Fibroblast of peridontal ligament (primary cell): ENCODE data around the gene TMEM54.
A peak's percentile ranks its signal among the peaks of the same experiment; 100 is the strongest.
"Not testable (repeated sequence)": the region's sequence is repeated elsewhere in the genome, so short reads cannot be mapped to it uniquely, and the experiment has no call there.

Experiments
- DNase-seq: peaks from one replicate; pipeline ENCODE4 v3.0.0-alpha.2; 2010; ENCODE audit errors: extremely low read depth

The TMEM54 gene

GRCh38 chr1:32919811-32920733 lies 18.9 kb upstream of the TMEM54 start:
- peak; percentile 55 for DNase-seq

DNA sequence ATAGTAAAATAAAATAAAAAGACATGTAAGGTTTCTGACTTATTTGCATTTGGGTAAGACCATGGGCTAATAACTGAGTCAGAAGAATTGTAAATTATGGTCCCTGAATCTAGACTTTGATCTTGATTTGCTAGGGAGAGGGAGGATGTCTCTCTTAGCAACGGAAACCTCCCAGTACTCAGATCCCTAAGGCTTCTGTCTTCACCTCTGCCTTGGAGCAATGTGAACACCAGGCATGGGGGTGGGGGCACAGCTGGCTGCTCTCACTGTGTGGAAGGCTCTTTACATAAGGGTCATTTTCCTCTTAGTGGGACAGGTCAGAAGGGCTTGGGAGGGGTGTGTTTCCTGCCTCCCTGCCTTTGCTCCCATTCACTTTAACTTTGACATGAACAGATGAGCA lies 17.0 kb upstream of the TMEM54 start:
- no peak for DNase-seq

- no peak for DNase-seq
Measured at GRCh38 chr1:32917521-32917920, 16.3 kb upstream of the TMEM54 start.

DNA sequence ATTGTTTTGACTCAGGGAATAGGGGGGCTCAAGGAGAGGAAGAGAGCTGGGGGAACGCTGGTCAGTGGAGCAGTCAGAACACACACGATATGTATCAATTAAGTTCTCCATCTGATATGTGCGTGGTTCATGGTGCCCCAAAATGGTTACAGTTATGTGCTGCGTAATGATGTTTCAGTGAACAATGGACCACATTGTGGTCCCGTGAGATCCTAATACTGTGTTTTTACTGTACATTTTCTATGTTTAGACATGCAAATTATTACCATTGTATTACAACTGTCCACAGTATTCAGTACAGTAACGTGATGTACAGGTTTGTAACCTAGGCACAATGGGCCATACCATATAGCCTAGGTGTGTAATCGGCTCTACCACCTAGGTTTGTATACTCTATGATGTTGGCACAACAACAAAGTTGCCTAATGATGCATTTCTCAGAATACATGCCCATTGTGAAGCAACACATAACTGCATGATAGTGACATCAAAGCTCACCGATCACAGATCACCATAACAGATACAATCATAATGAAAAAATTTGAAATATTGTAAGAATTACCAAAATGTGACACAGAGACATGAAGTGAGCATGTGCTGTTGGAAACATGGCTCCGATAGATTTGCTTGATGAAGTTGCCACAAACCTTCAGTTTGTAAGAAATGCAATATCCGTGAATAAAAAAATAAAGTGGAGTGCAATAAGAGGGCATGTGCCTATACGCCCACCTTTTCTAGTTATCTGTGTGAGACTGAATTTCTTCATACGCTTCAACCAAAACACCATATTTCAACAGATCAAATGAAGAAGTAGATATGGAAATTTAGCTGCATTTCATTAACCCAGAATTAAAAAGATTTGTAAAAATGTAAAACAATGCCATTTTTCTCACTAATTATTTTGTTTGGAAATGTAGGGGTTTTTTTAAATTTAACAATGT lies 14.8 kb upstream of the TMEM54 start:
- DNase-seq, result no peak

- DNase-seq, result no peak
Measured at GRCh38 chr1:32910319-32910718, 9.1 kb upstream of the TMEM54 start.

- peak; percentile 23 for DNase-seq
Measured at GRCh38 chr1:32907435-32907834, 6.2 kb upstream of the TMEM54 start.

DNA sequence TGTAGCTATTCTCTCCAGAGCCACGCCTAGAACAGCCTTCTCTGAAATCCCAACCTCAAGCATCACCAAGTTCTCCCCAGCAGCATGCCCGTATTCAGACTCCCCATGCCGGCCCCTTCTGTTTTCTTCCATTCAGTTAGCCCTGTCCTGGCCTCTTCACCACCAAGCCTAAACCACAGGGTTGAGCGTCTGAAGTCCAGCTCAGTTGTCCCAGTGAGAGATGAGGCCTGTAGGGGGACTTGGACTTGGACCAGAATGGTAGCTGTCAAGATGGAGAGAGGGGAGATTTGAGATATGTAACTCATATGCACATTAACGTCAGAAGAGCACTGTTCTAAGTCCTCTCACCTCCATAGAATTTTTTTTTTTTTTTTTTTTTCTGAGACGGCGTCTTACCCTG lies 5.5 kb upstream of the TMEM54 start:
- DNase-seq, result no peak

GRCh38 chr1:32905588-32905987 lies 4.4 kb upstream of the TMEM54 start:
- not testable (repeated sequence) for DNase-seq

GRCh38 chr1:32904797-32905196 lies 3.6 kb upstream of the TMEM54 start:
- no peak for DNase-seq

DNA sequence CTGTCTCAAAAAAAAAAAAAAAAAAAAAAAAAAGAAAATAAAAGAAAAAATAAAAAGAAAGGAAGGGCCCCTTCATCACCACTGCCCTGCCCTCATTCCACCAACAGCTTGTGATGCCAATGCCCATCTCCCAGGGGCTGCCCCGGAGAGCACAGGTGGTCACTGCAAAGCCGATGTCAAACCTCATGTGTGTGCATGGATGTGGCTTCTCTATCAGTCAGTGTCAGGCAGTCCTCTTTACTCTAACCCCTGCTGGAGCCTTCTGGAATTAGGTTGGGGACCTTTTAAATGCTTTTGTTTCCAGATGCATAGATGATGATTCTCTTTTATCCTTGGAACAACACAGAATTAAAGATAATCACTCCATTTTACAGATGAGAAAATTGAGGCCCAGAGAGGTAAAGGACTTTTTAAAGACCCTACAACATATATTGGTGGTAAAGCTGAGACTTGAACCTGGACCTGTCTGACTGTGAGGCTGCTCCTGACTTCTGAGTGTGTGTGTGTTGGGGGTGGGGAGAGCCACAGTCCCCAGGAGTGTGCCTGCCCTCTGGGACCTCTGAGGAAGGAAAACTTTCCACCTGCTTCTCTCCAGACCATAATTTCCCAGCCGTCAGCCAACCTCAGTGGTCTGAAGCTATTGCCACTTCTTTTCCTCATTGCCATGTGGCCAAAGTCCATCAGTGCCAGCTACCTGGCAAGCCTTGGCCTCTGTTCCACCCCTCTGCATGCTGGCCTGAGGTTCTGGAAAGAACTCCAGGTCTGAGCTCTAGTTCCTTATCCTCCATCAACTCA lies 3.0 kb upstream of the TMEM54 start:
- DNase-seq, result no peak

DNA sequence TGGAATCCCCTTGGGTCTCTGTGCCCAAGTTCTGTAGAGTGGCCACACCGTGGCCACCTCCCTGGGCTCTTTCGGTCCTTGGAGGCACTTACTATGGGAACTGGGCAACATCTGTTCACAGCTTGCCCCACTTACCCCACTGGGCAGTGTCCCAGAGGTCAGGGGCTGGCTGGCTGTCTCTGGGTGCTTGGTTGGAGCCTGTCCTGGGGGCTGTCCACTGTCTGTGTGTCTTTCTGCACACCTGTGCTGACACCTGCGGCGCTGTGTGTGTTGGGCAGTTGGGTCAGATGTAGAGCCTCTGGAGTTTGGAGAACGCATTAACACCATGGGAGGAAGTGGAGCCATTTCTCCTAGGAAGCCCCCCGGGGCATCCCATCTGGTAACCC lies 1.3 kb upstream of the TMEM54 start:
- DNase-seq, result no peak

DNA sequence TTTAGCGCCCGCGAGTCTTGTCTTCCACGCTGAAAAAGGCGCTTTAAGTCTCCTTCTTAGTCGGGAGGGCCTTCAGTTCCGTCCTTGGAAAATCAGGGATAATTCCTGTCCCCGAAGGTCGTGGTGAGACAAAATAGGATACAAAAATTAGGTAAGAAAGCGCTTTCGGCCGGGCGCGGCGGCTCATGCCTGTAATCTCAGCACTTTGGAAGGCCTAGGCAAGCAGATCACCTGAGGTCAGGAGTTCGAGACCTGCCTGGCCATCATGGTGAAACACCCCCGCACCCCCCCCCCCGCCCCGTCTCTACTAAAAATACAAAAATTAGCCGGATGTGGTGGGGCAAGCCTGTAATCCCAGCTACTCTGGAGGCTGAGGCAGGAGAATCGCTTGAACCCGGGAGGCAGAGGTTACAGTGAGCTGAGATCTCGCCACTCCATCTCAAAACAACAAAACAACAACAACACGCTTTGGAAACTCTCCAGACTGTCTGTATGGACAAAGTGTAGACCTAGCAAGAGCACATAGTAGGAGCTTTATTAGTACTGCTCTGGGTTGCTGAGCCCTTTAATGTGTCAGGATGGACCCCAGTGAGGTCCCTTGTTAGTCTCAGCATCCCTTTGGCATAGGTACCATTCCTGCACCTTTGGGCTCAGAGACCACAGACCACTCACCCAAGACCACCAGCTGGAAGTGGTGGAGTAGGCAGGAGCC lies 790 bp upstream of the TMEM54 start:
- DNase-seq, result no peak

DNA sequence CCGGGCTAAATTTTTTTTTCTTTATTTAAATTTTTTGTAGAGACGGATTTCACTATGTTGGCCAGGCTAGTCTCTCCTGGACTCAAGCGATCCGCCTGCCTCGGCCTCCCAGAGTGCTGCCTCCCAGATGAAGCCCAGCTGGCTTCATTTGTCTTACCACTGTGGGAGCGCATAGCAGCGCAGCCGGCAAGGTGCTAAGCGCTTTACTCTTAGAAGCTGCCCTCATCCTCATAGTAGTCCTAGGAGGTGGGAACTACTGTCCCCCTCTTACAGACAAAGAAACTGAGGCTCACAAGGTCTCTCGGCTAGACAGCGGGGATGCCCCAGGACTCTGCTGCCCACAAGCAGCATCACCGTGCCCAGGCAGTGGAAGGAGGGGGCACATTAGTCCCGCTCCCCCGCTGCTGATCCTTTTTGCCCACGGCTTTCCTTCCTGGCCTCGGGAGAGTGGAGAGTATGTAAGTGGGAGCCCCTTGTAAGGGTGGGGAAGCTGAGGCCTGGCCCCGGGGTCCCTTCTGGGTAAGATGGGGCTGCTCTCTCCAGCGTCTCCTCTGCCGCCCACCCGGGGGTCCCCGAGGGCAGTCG lies 726 bp downstream of the TMEM54 start:
- no peak for DNase-seq

- DNase-seq, result no peak
Measured at GRCh38 chr1:32899586-32900296, 1.4 kb downstream of the TMEM54 start.

DNA sequence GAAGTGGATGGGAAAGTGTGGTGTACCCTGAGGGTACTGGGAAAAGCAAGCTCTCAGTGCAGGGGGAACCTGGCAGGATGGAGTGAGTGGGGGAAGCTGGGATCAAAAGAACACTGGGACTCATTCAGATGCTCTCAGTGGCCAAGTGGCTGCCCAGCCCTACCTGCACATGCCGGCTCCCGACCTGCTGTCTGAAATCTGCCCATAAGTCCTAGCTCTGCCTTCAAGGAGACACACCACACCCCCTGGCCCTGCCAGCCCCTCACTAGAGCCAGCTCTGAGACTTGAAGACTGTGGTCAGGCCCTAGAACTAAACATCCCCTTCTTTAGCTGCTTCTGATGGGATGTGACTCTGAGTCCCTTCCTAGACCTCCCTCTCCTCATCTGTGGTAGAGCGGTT lies 2.2 kb downstream of the TMEM54 start:
- no peak for DNase-seq

DNA sequence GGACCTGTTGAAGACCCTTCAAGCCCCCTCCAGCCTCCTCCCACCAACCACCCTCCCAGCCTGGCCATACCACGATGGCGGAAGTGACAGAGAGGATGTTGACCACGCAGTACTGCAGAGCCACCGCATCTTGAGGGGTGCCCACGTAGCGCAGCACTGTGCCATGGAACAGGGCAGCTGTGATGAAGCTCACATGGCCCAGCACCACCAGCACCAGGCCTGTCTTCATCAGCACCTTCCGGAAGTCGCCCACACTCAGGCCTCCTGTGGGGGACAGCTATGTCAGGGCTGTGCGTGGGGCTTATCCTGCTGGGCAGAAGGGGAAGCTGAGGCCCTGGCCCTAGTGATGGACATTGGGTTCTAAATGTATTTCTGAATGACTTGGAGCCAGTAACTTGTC lies 3.1 kb downstream of the TMEM54 start:
- no peak for DNase-seq

DNA sequence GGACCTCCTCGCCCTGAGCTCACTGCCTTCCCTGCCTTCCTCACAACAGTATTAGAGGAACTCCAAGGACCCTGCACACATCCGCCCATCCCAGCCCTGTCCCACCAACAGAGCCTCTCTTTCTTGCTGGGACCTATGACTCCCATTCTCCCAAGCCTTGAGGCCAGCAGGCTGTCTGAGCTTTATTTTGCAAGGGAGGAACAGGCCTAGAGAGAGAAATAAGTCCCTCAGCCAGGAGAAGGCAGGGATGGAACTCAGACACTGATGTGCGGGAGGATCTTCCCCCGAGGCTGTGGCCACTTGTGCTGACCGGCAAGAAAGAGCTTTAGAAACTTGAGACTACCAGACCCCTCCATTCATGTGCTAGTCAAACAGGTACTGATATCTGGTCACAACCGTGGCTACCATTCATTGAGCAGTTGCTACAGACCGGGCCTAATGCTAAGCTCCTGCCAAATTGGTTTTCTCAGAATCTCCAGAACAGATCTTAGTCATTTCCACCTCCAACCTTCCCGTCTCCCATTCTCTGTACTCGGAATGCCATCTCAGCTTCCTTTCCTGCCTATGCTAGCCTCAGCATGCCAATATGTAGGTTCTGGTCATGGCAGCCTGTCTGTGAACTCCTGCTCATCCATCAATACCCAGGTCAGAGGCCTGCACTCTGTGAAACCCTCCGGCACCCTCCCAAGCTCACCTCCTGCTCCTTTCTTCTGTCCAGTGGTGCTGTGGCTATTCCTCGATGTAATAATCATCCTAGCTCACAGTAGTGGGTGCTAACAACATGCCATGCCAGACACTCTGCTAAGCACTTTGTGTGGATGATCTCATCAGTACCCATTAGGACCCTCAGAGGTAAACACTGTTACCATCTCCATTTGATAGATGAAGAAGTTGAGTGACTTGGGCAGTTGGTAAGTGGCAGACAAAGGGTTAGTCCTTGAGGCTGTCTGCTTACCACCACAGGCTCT lies 3.8 kb downstream of the TMEM54 start:
- no peak for DNase-seq

GRCh38 chr1:32896451-32896850 lies 4.7 kb downstream of the TMEM54 start:
- no peak for DNase-seq
